Measurements from ENCODE around the gene LRRC53.

The LRRC53 gene

GRCh38 chr1:74512170-74512915, at the start of gene LRRC53:
TSS of gene LRRC53 (minus strand) at chr1:74512611. CDS start at chr1:74483349, 29,262 bp downstream.
- no peak for DNase-seq

- no peak for DNase-seq
Measured at GRCh38 chr1:74549932-74550331, 37.5 kb upstream of the LRRC53 start.

DNA sequence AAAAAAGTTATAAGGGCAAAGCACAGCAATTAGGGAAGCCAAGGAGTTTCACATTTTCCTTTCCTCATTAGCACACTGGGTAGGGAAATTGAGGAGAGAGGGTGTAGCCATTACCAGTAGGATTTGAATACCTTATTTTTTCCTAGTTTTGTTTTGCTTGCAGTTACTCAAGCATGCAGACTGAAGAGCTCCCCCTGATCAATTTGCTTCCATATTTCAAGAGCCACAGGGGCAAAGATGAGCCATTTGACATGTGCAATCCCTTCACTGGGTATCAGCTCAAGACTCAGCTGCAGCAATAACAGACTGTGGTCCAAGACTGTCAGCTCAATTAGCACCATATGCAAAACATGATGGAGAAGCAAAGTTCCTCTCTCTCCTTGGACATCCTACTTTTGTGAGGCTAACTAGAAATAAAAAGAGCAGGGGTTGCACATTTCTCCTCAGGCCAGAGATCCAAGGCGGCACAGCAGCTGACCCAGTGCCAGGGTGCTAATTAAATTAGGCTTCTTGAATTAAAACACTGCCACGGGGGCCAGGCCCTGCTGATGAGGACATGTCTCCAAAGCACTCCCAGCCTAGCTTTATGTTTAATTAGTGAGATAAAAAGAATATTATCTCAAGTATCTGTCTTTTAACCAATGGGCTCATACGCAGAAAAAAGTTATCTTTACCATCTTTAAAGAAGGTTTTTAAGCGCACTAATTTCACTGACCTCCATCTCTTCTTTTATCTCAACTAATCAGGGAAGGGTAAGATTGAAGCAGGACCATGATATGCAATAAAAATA, 36.7 kb upstream of the LRRC53 start:
- DNase-seq: no peak

GRCh38 chr1:74545821-74546220, 33.4 kb upstream of the LRRC53 start:
- DNase-seq: no peak

GRCh38 chr1:74534241-74534640, 21.8 kb upstream of the LRRC53 start:
- no peak for DNase-seq

DNA sequence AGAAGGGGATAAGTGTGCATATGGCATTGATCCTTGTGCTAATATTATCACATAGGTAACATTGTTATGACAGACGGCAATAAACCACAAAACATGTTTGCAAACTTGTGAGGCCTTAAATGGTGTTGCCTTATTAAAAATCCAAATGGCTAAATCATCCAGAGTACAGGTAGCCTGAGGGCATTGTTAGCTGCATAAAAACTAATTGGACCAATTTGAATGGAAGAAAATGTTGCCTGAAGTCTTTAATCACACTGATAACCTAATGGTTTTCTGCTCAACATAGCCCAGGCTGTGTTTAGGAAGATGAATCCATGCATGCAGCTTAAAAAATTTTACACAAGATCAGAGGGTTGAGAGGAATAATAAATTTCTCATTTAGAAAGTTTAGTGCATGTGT, 19.4 kb upstream of the LRRC53 start:
- no peak for DNase-seq

GRCh38 chr1:74530892-74531291, 18.5 kb upstream of the LRRC53 start:
- DNase-seq: no peak

GRCh38 chr1:74528123-74528522, 15.7 kb upstream of the LRRC53 start:
- DNase-seq: no peak

GRCh38 chr1:74526708-74527107, 14.3 kb upstream of the LRRC53 start:
- no peak for DNase-seq

GRCh38 chr1:74523873-74524480, 11.6 kb upstream of the LRRC53 start:
- no peak for DNase-seq

DNA sequence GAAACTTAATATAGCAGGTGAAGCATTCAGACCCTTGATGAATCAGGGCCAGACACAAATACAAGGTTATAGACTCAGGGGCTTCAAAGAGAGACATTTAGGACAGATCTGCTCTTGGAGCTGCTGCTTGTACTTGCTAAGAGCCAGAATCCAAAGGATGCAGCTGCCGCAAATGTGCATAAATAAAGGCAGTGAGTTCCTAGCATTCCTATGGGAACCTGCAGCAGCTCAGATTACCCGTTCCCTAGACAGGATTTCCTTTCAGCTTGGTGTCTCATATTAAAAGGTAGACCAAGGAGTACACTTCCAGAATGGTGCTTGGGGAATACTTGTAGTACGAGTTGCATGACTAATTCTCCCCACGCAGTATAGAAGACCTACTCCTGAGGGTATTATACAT, 9.7 kb upstream of the LRRC53 start:
- no peak for DNase-seq

DNA sequence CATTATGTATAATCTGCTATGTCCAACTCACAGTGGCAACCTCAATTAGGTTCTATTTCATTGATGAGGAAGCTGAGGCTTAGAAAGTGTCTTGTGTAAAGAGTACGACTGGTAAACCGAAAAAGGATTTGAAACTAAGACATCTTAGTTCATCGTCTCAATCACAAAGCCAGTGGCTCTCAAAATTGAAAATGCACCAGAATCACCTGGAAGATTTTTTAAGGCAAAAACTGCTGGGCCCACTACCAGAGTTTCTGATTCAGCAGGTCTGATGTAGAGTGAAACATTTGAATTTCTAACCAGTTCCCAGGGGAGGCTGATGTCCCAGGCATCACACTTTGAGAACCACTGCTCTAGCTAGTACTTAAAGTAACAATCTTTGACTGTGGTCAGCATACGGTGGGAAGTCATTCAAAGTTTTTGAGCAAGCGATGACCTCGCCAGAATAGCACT, 5.2 kb upstream of the LRRC53 start:
- no peak for DNase-seq

DNA sequence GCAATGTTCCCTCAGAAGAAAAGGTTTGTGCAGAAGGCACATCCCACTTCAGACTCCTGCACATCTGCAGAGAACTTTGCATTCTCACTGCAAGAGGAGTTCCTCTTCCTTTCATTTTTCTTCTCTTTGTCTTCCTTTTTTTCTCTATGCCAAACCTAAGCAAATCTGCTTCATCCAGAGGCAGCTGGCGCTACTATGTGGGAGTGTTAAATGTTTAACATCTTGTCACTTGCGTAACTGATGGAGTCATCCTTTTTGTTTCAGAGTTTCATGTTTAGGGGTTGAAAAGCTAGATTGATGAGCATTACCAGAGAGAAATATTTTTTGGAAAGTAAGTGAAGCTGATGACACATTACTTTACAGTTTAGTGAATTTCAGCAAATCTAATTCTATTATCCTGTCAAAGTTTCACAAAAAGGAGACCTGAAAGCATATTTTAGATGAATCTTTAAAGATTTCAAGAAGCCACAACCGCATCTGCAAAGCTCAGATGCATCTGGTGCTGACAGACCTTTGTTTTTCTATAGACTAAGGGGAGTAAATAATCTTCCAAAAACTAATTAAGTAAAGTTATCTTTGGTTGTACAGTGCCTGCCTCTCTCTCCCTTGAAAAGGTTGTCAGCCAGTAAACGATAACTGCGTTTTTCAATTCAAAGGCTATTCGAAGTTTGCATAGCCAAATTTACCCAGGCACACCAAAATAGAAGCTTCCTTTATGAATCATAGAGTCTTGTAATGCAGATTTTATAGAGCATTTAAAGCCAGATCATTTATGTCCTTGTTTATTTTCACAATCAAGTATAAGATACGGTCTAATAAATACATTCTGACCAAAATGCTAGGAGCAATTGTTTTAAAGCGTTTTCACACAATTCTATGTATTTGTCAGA, 1.2 kb upstream of the LRRC53 start:
- DNase-seq: no peak

DNA sequence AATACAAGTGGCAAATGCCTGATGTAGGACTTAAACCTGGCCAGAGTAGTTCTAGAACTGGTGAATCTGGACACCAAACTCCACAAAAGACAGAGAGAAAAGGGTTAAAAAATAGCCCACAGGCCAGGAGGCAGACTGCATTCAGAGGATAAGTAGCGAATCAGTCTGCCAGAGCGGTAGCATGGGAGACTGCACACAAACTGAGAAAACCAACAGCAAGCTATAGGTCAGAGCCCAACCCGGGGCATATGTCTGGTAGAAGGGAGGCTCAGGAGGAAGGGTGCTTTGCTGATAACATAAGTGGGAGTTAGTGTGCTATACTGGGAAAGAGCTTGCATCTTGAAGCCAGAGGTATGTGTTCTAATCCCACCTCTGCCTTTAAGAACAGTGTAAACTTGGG, 4.0 kb downstream of the LRRC53 start:
- DNase-seq: no peak

GRCh38 chr1:74505928-74506710, 6.3 kb downstream of the LRRC53 start:
- DNase-seq: no peak

DNA sequence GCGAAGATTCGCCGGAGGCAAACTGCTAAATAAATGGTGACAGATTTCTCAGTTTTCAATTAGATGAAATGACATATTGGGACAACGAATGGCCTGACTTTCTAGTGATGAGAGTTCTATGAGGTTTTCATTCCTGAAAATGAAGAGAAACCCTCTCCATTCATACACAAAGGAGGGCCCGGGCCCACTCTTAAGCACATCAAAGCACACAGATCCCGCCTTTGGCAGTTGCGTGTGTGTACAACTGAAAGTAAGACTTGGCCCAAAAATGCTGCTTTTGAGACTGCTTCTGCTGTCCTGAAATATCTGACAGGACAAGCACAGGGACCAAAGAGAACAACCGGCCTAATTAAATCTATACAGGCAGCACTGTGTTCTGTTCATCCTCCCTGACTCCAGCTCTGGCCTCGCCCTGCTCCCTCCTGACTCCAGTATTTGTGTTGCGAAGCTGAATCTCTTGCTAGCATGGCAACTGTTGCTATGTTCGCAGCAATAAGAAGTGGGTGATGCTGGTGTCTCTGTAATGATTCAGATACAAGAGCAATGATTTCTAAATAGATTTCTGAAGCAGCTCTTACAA, 7.4 kb downstream of the LRRC53 start:
- DNase-seq: no peak

- no peak for DNase-seq
Measured at GRCh38 chr1:74504125-74504932, 8.1 kb downstream of the LRRC53 start.

GRCh38 chr1:74502858-74503257, 9.6 kb downstream of the LRRC53 start:
- no peak for DNase-seq

DNA sequence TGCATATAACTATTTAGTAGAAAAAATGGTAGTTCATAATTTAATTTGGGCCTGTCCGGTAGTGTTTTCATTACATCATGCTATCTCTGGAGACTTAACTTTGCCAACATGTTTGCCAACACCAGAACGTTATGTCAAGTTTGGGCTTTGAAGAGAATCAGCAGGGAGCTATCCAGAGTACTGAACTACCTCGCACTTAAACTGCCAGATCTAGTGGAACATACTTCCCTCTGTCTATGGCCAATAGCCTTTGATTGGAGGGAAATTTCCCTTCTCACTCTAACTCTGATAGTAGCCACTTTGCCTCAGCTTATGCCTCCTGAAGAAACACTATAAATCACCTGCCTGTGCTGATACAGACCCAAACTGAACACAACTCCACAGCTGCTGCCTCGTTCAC, 10.0 kb downstream of the LRRC53 start:
- DNase-seq: no peak

- DNase-seq: no peak
Measured at GRCh38 chr1:74498901-74499300, 13.5 kb downstream of the LRRC53 start.

GRCh38 chr1:74496669-74497068, 15.7 kb downstream of the LRRC53 start:
- no peak for DNase-seq

Data from activated CD4-positive, CD25-positive, alpha-beta regulatory T cell treated with anti-CD3 and anti-CD28 coated beads, Interleukin-2, amount 50 U/mL, for 72 hours (primary cell).